ENCODE measurements around the gene TGFA. TPM values are rescaled to one million over a fixed set of nuclear protein-coding genes. Genes with fewer than 3 reads are reported as not detected.

The TGFA gene
- polyA plus RNA-seq, 3 donors = 0.74 to 3.2 (median 1.8) TPM

- no peak overlapping the region for H3K27ac ChIP-seq (ENCODE audit: low read depth, low read length)
- WGBS, 3 donors = 59 to 89% (median 68%) methylated on average over 3 of the region's 3 CpGs
These were observed 98.6 kb downstream of the TGFA start for GRCh38 chr2:70454936-70455544.

GRCh38 chr2:70450641-70451250, 102.9 kb downstream of the TGFA start:
- WGBS, 3 donors = 62 to 73% (median 73%) methylated on average over 7 of the region's 7 CpGs
- no peak overlapping the region for H3K27ac ChIP-seq (ENCODE audit: low read depth, low read length)

- no peak overlapping the region for H3K27ac ChIP-seq (ENCODE audit: low read depth, low read length)
- WGBS, 3 donors = 76 to 89% (median 77%) methylated on average over 4 of the region's 4 CpGs
These were observed 105.6 kb downstream of the TGFA start for GRCh38 chr2:70448041-70448440.

GRCh38 chr2:70443726-70444125, 109.9 kb downstream of the TGFA start:
- 58 to 87% (median 85%) methylated on average over 1 of the region's 1 CpG for WGBS, 3 donors
- no peak overlapping the region for H3K27ac ChIP-seq (ENCODE audit: low read depth, low read length)

- 90 to 93% (median 91%) methylated on average over 2 of the region's 2 CpGs for WGBS, 3 donors
- no peak overlapping the region for H3K27ac ChIP-seq (ENCODE audit: low read depth, low read length)
These were observed 110.6 kb downstream of the TGFA start for GRCh38 chr2:70443078-70443465.

- H3K27ac ChIP-seq (ENCODE audit: low read depth, low read length) = no peak overlapping the region
- 89 to 97% (median 91%) methylated on average over 8 of the region's 8 CpGs for WGBS, 3 donors
These were observed 111.1 kb downstream of the TGFA start for GRCh38 chr2:70442301-70443077.

- H3K27ac ChIP-seq (ENCODE audit: low read depth, low read length) = no peak overlapping the region
These were observed 113.0 kb downstream of the TGFA start for GRCh38 chr2:70440621-70441020.

- WGBS, 3 donors = 58 to 79% (median 74%) methylated on average over 1 of the region's 1 CpG
- H3K27ac ChIP-seq (ENCODE audit: low read depth, low read length) = no peak overlapping the region
These were observed 118.5 kb downstream of the TGFA start for GRCh38 chr2:70435138-70435537.

GRCh38 chr2:70433315-70433714, 120.3 kb downstream of the TGFA start:
- H3K27ac ChIP-seq (ENCODE audit: low read depth, low read length) = no peak overlapping the region
- 89 to 100% (median 98%) methylated on average over 1 of the region's 1 CpG for WGBS, 3 donors

GRCh38 chr2:70431716-70432347, 121.8 kb downstream of the TGFA start:
- H3K27ac ChIP-seq (ENCODE audit: low read depth, low read length) = no peak overlapping the region
- WGBS, 3 donors = 41 to 69% (median 62%) methylated on average over 4 of the region's 4 CpGs

- H3K27ac ChIP-seq (ENCODE audit: low read depth, low read length) = no peak overlapping the region
- 94 to 95% (median 94%) methylated on average over 2 of the region's 2 CpGs for WGBS, 3 donors
These were observed 127.3 kb downstream of the TGFA start for GRCh38 chr2:70426341-70426740.

GRCh38 chr2:70425682-70426301, 127.8 kb downstream of the TGFA start:
- WGBS, 3 donors = 64 to 70% (median 67%) methylated on average over 7 of the region's 7 CpGs
- no peak overlapping the region for H3K27ac ChIP-seq (ENCODE audit: low read depth, low read length)

- H3K27ac ChIP-seq (ENCODE audit: low read depth, low read length) = no peak overlapping the region
- WGBS, 3 donors = 68 to 76% (median 68%) methylated on average over 8 of the region's 8 CpGs
These were observed 132.9 kb downstream of the TGFA start for GRCh38 chr2:70420740-70421139.

GRCh38 chr2:70420143-70420542, 133.5 kb downstream of the TGFA start:
- H3K27ac ChIP-seq (ENCODE audit: low read depth, low read length) = no peak overlapping the region
- WGBS, 3 donors = 61 to 74% (median 74%) methylated on average over 4 of the region's 4 CpGs

GRCh38 chr2:70418514-70418913, 135.1 kb downstream of the TGFA start:
- WGBS, 3 donors = 82 to 86% (median 83%) methylated on average over 12 of the region's 12 CpGs
- H3K27ac ChIP-seq (ENCODE audit: low read depth, low read length) = no peak overlapping the region

- no peak overlapping the region for H3K27ac ChIP-seq (ENCODE audit: low read depth, low read length)
- 71 to 82% (median 78%) methylated on average over 1 of the region's 1 CpG for whole genome bisulfite sequencing, 3 donors
These were observed 136.6 kb downstream of the TGFA start for GRCh38 chr2:70417011-70417410.

- WGBS, 3 donors = 49 to 63% (median 63%) methylated on average over 7 of the region's 7 CpGs
- no peak overlapping the region for H3K27ac ChIP-seq (ENCODE audit: low read depth, low read length)
These were observed 141.1 kb downstream of the TGFA start for GRCh38 chr2:70412294-70413070.

GRCh38 chr2:70411483-70412125, 142.0 kb downstream of the TGFA start:
- 71 to 81% (median 79%) methylated on average over 6 of the region's 6 CpGs for WGBS, 3 donors

More at GRCh38 chr2:70411483-70412125, 142.0 kb downstream of the TGFA start:
- no peak overlapping the region for H3K27ac ChIP-seq (ENCODE audit: low read depth, low read length)

Data from adipose tissue (tissue), 3 donors.